MM.1S (cell line): ENCODE results near the gene RAPGEF3.
A peak's percentile ranks its signal among the peaks of the same experiment; 100 is the strongest.

ENCODE experiments used
- DNase-seq: peaks from one replicate; pipeline ENCODE4 v3.0.0-alpha.2; 2015
- H2AFZ ChIP-seq: fragments of 300-600 bp; sonication (generic); 2 replicates; pipeline ENCODE4 v1.6.0; 2016; ENCODE audit warnings: antibody characterized with exemption, low read length
- H3F3A ChIP-seq: fragments of 300-600 bp; sonication (generic); 2 replicates; pipeline ENCODE4 v1.6.1; 2016; ENCODE audit warnings: mild to moderate bottlenecking, antibody characterized with exemption, low read length, moderate library complexity, mixed read lengths; ENCODE audit not compliant: insufficient read depth
- H3K27ac ChIP-seq: fragments of 300-600 bp; sonication (generic); 2 replicates; pipeline ENCODE4 v1.5.1; 2016; ENCODE audit warnings: mild to moderate bottlenecking, low read length
- H3K27me3 ChIP-seq: fragments of 300-600 bp; sonication (generic); replicated peaks from 2 replicates; pipeline ENCODE4 v1.6.0; 2016; ENCODE audit warnings: low read length; ENCODE audit not compliant: insufficient read depth
- H3K36me3 ChIP-seq: fragments of 300-600 bp; sonication (generic); replicated peaks from 2 replicates; pipeline ENCODE4 v1.6.1; 2016; ENCODE audit warnings: mild to moderate bottlenecking, low read length, mixed read lengths; ENCODE audit not compliant: insufficient read depth
- H3K4me1 ChIP-seq: fragments of 300-600 bp; sonication (generic); 2 replicates; pipeline ENCODE4 v1.6.1; 2016; ENCODE audit warnings: low read length, mixed read lengths
- H3K4me2 ChIP-seq: fragments of 300-600 bp; sonication (generic); 2 replicates; pipeline ENCODE4 v1.6.0; 2016; ENCODE audit warnings: low read depth, low read length
- H3K4me3 ChIP-seq: fragments of 300-600 bp; sonication (generic); 2 replicates; pipeline ENCODE4 v1.5.1; 2016; ENCODE audit warnings: low read length, mixed read lengths
- H3K79me2 ChIP-seq: fragments of 300-600 bp; sonication (generic); 2 replicates; pipeline ENCODE4 v1.6.1; 2016; ENCODE audit warnings: mixed run types, low read length, mixed read lengths
- H3K9ac ChIP-seq: fragments of 300-600 bp; sonication (generic); 2 replicates; pipeline ENCODE4 v1.6.1; 2016; ENCODE audit warnings: low read length, mixed read lengths
- H3K9me2 ChIP-seq: fragments of 300-600 bp; sonication (generic); replicated peaks from 2 replicates; pipeline ENCODE4 v1.6.1; 2016; ENCODE audit warnings: mild to moderate bottlenecking, low read length, mixed read lengths; ENCODE audit not compliant: insufficient read depth
- H3K9me3 ChIP-seq: fragments of 300-600 bp; sonication (generic); replicated peaks from 2 replicates; pipeline ENCODE4 v1.6.1; 2016; ENCODE audit warnings: mild to moderate bottlenecking, low read length, mixed read lengths; ENCODE audit not compliant: insufficient read depth
- H4K20me1 ChIP-seq: fragments of 300-600 bp; sonication (generic); 2 replicates; pipeline ENCODE4 v1.6.1; 2016; ENCODE audit warnings: mild to moderate bottlenecking, low read length, moderate library complexity, mixed read lengths; ENCODE audit not compliant: insufficient read depth
- EZH2 ChIP-seq: fragments of 300-600 bp; sonication (generic); optimal IDR thresholded peaks from 2 replicates; pipeline ENCODE3; 2017; ENCODE audit warnings: low read depth, mild to moderate bottlenecking, antibody characterized with exemption, low read length, mixed read lengths
- EZH2phosphoT487 ChIP-seq: fragments of 300-600 bp; sonication (generic); IDR thresholded peaks from 2 replicates; pipeline ENCODE4 v1.6.1; 2018; ENCODE audit warnings: antibody characterized with exemption, low read length
- TF ChIP-seq, protein P1 (sequence below): fragments of 300-600 bp; sonication (generic); IDR thresholded peaks from 2 replicates; pipeline ENCODE4 v1.5.1; 2016; ENCODE audit warnings: antibody characterized with exemption, low read length, mixed read lengths

The RAPGEF3 gene

DNA sequence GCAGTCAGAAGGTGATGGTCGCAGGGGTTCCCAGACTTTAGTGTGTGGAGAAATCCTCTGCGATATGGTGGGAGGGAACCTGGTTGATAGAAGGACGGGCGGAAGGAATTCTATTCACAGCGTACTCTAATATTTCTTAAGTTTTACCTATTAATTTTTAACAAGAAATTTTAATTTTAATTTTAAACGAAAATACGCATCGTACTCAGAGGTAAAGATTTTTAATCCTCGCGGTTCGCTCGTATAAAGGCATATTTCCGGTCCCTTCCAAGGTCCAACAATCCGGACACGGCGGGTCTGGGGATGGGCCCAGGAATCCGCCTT, 14.0 kb upstream of the RAPGEF3 start:
- Histone ChIP-seq H3K4me1 (peaks cover 32% of the 10 kb centered on the region), H3F3A (no peaks in the 10 kb centered on the region)

DNA sequence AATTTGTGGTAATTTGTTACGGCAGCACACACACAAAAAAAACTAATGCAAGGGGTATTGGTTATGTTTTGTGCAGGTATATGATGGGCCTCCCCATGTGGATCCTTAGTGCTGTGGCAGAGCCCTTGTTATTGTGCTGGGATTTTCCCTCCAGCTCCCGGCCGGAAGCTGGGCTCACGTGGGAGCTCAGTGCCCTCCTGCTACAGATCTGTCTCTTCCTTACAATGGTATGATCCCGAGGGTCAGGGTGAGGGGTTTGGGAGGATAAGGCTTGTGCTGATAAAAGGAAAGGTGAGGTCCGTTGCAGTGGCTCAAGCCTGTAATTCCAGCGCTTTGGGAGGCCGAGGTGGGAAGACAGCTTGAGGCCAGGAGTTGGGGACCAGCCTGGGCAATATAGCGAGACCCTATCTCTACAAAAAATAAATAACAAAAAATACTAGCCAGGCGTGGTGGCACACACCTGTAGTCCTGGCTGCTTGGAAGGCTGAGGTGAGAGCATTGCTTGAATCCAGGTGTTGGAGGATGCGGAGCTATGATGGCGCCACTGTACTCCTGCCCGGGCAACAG, 13.5 kb upstream of the RAPGEF3 start:
- Histone ChIP-seq H3K9me2 (no peaks in the 10 kb centered on the region), H3K9me3 (no peaks in the 10 kb centered on the region), H4K20me1 (no peaks in the 10 kb centered on the region), H2AFZ (peak overlapping the region; percentile 81), H3K79me2 (peaks cover 33% of the 10 kb centered on the region), H3K9ac (no peak overlapping the region), H3F3A (no peaks in the 10 kb centered on the region), H3K36me3 (no peaks in the 10 kb centered on the region), H3K4me1 (peaks cover 30% of the 10 kb centered on the region), H3K27me3 (no peaks in the 10 kb centered on the region; the same call in 1 of the 2 replicates), H3K4me2 (peak overlapping the region; percentile 67; the same call in 1 of the 2 replicates), H3K4me3 (no peak overlapping the region), H3K27ac (no peak overlapping the region)
- DNase-seq, result no peak
- no peak for TF ChIP-seq EZH2phosphoT487
- TF ChIP-seq, protein P1, sequence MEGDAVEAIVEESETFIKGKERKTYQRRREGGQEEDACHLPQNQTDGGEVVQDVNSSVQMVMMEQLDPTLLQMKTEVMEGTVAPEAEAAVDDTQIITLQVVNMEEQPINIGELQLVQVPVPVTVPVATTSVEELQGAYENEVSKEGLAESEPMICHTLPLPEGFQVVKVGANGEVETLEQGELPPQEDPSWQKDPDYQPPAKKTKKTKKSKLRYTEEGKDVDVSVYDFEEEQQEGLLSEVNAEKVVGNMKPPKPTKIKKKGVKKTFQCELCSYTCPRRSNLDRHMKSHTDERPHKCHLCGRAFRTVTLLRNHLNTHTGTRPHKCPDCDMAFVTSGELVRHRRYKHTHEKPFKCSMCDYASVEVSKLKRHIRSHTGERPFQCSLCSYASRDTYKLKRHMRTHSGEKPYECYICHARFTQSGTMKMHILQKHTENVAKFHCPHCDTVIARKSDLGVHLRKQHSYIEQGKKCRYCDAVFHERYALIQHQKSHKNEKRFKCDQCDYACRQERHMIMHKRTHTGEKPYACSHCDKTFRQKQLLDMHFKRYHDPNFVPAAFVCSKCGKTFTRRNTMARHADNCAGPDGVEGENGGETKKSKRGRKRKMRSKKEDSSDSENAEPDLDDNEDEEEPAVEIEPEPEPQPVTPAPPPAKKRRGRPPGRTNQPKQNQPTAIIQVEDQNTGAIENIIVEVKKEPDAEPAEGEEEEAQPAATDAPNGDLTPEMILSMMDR, result no peak
- TF ChIP-seq EZH2, result no peak

More for the DNA sequence above, 14.0 kb upstream of the RAPGEF3 start:
- TF ChIP-seq, protein P1, result no peak
- no peak for TF ChIP-seq EZH2phosphoT487
- TF ChIP-seq EZH2, result no peak
- Histone ChIP-seq H3K4me3 (peak overlapping the region; percentile 60; the same call in 1 of the 2 replicates), H3K36me3 (no peaks in the 10 kb centered on the region), H3K9me2 (no peaks in the 10 kb centered on the region), H3K9ac (peak overlapping the region; percentile 55; the same call in 1 of the 2 replicates), H4K20me1 (no peaks in the 10 kb centered on the region), H2AFZ (peak overlapping the region; percentile 81), H3K27ac (no peak overlapping the region), H3K9me3 (no peaks in the 10 kb centered on the region), H3K79me2 (peaks cover 33% of the 10 kb centered on the region), H3K4me2 (peak overlapping the region; percentile 67), H3K27me3 (no peaks in the 10 kb centered on the region)
- DNase-seq, result no peak

DNA sequence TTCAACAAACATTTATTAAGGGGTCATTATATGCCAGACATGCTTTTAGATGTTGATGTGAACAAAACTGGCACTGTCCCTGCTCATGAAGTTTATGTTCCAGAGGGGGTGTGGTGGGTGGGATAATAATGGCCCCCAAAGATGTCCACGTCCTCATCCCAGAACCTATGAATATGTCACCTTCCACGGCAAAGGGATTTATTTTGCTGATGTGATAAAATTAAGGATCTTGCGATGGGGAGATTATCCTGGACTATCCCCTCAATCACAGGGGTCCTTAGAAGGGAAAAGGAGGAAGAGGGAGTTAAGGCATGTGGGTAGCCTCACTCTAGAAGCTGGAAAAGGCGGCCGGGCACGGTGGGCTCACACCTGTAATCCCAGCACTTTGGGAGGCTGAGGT, 12.6 kb upstream of the RAPGEF3 start:
- Histone ChIP-seq H3K27me3 (no peaks in the 10 kb centered on the region; the same call in 1 of the 2 replicates), H3K36me3 (no peaks in the 10 kb centered on the region), H3K4me2 (no peak overlapping the region), H3K9me3 (no peaks in the 10 kb centered on the region), H4K20me1 (no peaks in the 10 kb centered on the region), H3F3A (no peaks in the 10 kb centered on the region), H3K9me2 (no peaks in the 10 kb centered on the region), H3K9ac (no peak overlapping the region), H3K4me1 (peaks cover 26% of the 10 kb centered on the region), H2AFZ (no peak overlapping the region), H3K79me2 (peaks cover 29% of the 10 kb centered on the region), H3K4me3 (no peak overlapping the region), H3K27ac (no peak overlapping the region)
- DNase-seq, result no peak
- TF ChIP-seq EZH2phosphoT487 (no peak), EZH2 (no peak)
- TF ChIP-seq, protein P1, result no peak
